Right lobe of liver (tissue), 6 donors: ENCODE measurements around the gene HOXC11. TPM values are rescaled to one million over a fixed set of nuclear protein-coding genes. Genes with fewer than 3 reads are reported as not detected.

Experiments used
- ATAC-seq, 4 donors: fragments of 200-7000 bp; cut with Tn5 transposase; one replicate each; pipeline ENCODE4 v1.9.1; 2020; ENCODE audit warnings: mild to moderate bottlenecking in 4 of 4, moderate library complexity in 4 of 4
- DNase-seq, 3 donors: peaks; one replicate each; pipeline ENCODE4 v3.0.0-alpha.2; 2020
- H3K27ac ChIP-seq, 3 donors: fragments of 200-600 bp; one replicate each; pipeline ENCODE4 v1.8.0; 2022
- H3K27me3 ChIP-seq, 2 donors: fragments of 200-600 bp; one replicate each; pipeline ENCODE4 v1.8.0; 2022
- H3K36me3 ChIP-seq, 4 donors: fragments of 200-600 bp; sonication (generic) in 1 of 4; one replicate each; pipeline versions ENCODE4 v1.5.1 to v1.8.0; 2017 to 2022; ENCODE audit warnings: control low read depth in 1 of 4
- H3K4me1 ChIP-seq, 4 donors: fragments of 200-600 bp; sonication (generic) in 1 of 4; one replicate each; pipeline versions ENCODE4 v1.5.1 to v1.8.0; 2017 to 2022; ENCODE audit warnings: control low read depth in 1 of 4
- H3K4me3 ChIP-seq, 3 donors: fragments of 200-600 bp; one replicate each; pipeline ENCODE4 v1.8.0; 2022
- H3K9me3 ChIP-seq, 4 donors: fragments of 200-600 bp; sonication (generic) in 1 of 4; one replicate each; pipeline versions ENCODE4 v1.5.1 to v1.8.0; 2017 to 2022; ENCODE audit warnings: control low read depth in 1 of 4
- CTCF ChIP-seq, 4 donors: fragments of 200-600 bp in 3 of 4; fragments of 450-650 bp in 1 of 4; IDR thresholded peaks; one replicate each; pipeline versions ENCODE4 v1.5.1 to v1.8.0; 2016 to 2022; ENCODE audit warnings: antibody characterized with exemption in 4 of 4, mild to moderate bottlenecking in 2 of 4
- POLR2A ChIP-seq: fragments of 450-650 bp; IDR thresholded peaks from one replicate; pipeline ENCODE4 v1.6.1; 2017; ENCODE audit warnings: antibody characterized with exemption, mild to moderate bottlenecking
- WGBS: methylation state at CpG from one replicate; pipeline ENCODE4 v1.1.6; 2018; ENCODE audit warnings: low coverage, low lambda C conversion rate; ENCODE audit not compliant: insufficient coverage; ENCODE audit errors: missing lambda C conversion rate; 5-methylcytosine and 5-hydroxymethylcytosine counted together
- intact Hi-C, 2 donors: fragments of 100-400 bp; cut with DNase I; formaldehyde crosslinking; loops; one replicate each; pipeline versions ENCODE4 v1.11.2 to v1.14.1; 2022
- total RNA-seq, 6 experiments: library from RNA; depleted of rRNA in 2 of 6; stranded (reverse); fragments of >200 nt in 2 of 6; fragmentation: NEBNext Ultra II Directional in 3 of 6; extraction: Animal tissue kit (Norgen Biotek cat#: 25700) in 3 of 6; gene quantifications; one replicate each; pipeline versions ENCODE4 v1.1.0 to v1.2.4, GENCODE V29; 2016 to 2023
- donor health status: DM: no; HTN: yes; CAD: no.
- donor health status: DM: no; HTN: no; CAD: no.
- donor health status: DM: no; HTN: no; CAD: no.
- donor health status: DM: no; HTN: yes; CAD: no.
- donor health status: DM: no; HTN: yes; CAD: no.

The HOXC11 gene
- total RNA-seq, 6 experiments from 2014 or later = not detected

- Histone ChIP-seq H3K4me3 (no peak within 1 kb of the TSS), H3K36me3 (no peaks in the 10 kb centered on the region), H3K27ac (no peak within 1 kb of the TSS), H3K4me1 (peaks cover 0 to 4% (median 0%) of the 10 kb centered on the region in 4 donors), H3K9me3 (no peaks in the 10 kb centered on the region), H3K27me3 (peaks cover 19 to 86% of the 10 kb centered on the region in 2 donors)
- ATAC-seq = peak in 3 of 4 donors; percentile 24 to 66 (median 44)
- TF ChIP-seq POLR2A (no peak), CTCF (IDR thresholded peaks at IDR 0.05) (peak in 3 of 4 donors; percentile 13 to 25 (median 16))
- WGBS = 10% methylated on average over 44 of the region's 55 CpGs
- DNase-seq = peak in 1 of 3 donors; percentile 49
- intact Hi-C loops = no loop called here
Observed at GRCh38 chr12:53984901-53985691, 12.2 kb downstream of the HOXC11 start, which contains the start of gene HOXC10. Gene HOXC10 (plus strand): TSS chr12:53985146. CDS start chr12:53985260, 114 bp downstream.

DNA sequence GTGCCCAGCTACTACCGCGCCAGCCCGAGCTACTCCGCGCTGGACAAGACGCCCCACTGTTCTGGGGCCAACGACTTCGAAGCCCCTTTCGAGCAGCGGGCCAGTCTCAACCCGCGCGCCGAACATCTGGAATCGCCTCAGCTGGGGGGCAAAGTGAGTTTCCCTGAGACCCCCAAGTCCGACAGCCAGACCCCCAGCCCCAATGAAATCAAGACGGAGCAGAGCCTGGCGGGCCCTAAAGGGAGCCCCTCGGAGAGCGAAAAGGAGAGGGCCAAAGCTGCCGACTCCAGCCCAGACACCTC, 12.7 kb downstream of the HOXC11 start:
- TF ChIP-seq POLR2A (no peak), CTCF (IDR thresholded peaks at IDR 0.05) (no peak)
- ATAC-seq (no peak), DNase-seq (no peak)
- Histone ChIP-seq H3K4me1 (peaks cover 0 to 4% (median 0%) of the 10 kb centered on the region in 4 donors), H3K27ac (no peak overlapping the region), H3K4me3 (no peak overlapping the region), H3K36me3 (no peaks in the 10 kb centered on the region), H3K27me3 (peaks cover 19 to 86% of the 10 kb centered on the region in 2 donors), H3K9me3 (no peaks in the 10 kb centered on the region)
- WGBS = no CpG with 5 or more reads among the region's 21 CpGs
- intact Hi-C loops = no loop called here

DNA sequence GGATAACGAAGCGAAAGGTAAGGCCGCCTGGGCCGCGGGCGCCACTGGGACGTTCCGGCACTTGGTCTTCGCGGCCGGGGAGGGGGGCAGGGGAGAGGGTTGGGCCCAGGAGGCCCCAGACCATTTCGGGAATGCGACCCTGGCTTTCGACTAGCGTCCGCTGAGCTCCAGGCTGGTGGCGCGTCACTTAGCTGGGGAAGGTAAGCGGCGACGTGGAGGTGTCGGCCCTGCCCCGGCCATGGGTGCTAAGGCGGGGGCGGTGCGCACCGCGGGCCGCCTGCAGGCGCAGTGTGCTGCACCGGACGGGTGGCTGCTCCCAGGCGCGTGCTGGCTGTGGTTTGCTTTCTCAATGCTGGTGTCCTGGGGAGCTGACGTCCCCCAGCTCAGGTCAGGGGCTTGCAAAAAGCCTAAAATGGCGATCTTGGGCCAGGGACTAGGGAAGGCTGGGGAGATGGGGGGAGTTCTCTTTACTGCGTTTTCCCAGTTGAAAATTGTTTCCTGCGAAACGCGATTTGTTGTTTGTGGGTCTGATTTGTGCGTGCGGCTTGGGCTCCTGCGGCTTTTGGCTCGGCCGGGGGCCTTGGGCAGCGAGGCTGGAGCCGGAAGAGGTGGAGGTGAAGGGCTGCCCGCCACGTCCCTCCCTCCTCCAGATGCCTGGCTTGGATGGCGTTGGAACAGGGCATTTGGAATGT, 13.2 kb downstream of the HOXC11 start:
- TF ChIP-seq CTCF (IDR thresholded peaks at IDR 0.05) = peak in 1 of 4 donors; percentile 3
- TF ChIP-seq POLR2A = no peak
- WGBS = 6% methylated on average over 11 of the region's 50 CpGs
- no peak overlapping the region for H3K4me3 ChIP-seq
- peaks cover 0 to 4% (median 0%) of the 10 kb centered on the region in 4 donors for H3K4me1 ChIP-seq
- intact Hi-C loops = no loop called here
- H3K27me3 ChIP-seq = peaks cover 19 to 82% of the 10 kb centered on the region in 2 donors
- H3K36me3 ChIP-seq = no peaks in the 10 kb centered on the region
- H3K9me3 ChIP-seq = no peaks in the 10 kb centered on the region
- no peak overlapping the region for H3K27ac ChIP-seq
- ATAC-seq (peak in 2 of 4 donors; percentile 15 to 39), DNase-seq (no peak)

GRCh38 chr12:53986686-53987483, 14.0 kb downstream of the HOXC11 start:
- Histone ChIP-seq H3K36me3 (no peaks in the 10 kb centered on the region), H3K27me3 (peaks cover 12 to 76% of the 10 kb centered on the region in 2 donors), H3K27ac (no peak overlapping the region), H3K4me3 (no peak overlapping the region), H3K9me3 (no peaks in the 10 kb centered on the region), H3K4me1 (peaks cover 0 to 4% (median 0%) of the 10 kb centered on the region in 4 donors)
- intact Hi-C loops = no loop called here
- DNase-seq (no peak), ATAC-seq (no peak)
- TF ChIP-seq CTCF (IDR thresholded peaks at IDR 0.05) (no peak), POLR2A (no peak)
- 9% methylated on average over 9 of the region's 21 CpGs for WGBS
